ENCODE data around the gene FAM228B. TPM values are rescaled to one million over a fixed set of nuclear protein-coding genes. Genes with fewer than 3 reads are reported as not detected.

FAM228B gene
- total RNA-seq, 1 donor from 2014 or later, result 25.4 TPM

- H3K27me3 Mint-ChIP-seq, result peaks cover 8% of the 10 kb centered on the region
- H3K4me3 Mint-ChIP-seq (ENCODE audit: low read depth), result no peak overlapping the region
- TF ChIP-seq CTCF (IDR thresholded peaks at IDR 0.05; ENCODE audit: unreplicated experiment), result no peak
- no peak overlapping the region for H3K27ac Mint-ChIP-seq
- no peak for DNase-seq (ENCODE audit: low spot score, unreplicated experiment)
- peaks cover 24% of the 10 kb centered on the region for H3K4me1 Mint-ChIP-seq (ENCODE audit: low read depth)
- H3K9me3 Mint-ChIP-seq (ENCODE audit: low read depth), result peaks cover 9% of the 10 kb centered on the region
- H3K36me3 Mint-ChIP-seq (ENCODE audit: insufficient read depth), result peaks cover 30% of the 10 kb centered on the region
Measured at GRCh38 chr2:24160761-24161160, 37.5 kb downstream of the FAM228B start.

- peaks cover 9% of the 10 kb centered on the region for H3K9me3 Mint-ChIP-seq (ENCODE audit: low read depth)
- peaks cover 27% of the 10 kb centered on the region for H3K36me3 Mint-ChIP-seq (ENCODE audit: insufficient read depth)
Measured at GRCh38 chr2:24162494-24162893, 39.2 kb downstream of the FAM228B start.

GRCh38 chr2:24163186-24163585, 39.9 kb downstream of the FAM228B start:
- Mint-ChIP-seq H3K27me3 (peaks cover 23% of the 10 kb centered on the region), H3K27ac (no peak overlapping the region), H3K9me3 (ENCODE audit: low read depth) (peaks cover 9% of the 10 kb centered on the region), H3K4me3 (ENCODE audit: low read depth) (no peak overlapping the region), H3K4me1 (ENCODE audit: low read depth) (peaks cover 9% of the 10 kb centered on the region), H3K36me3 (ENCODE audit: insufficient read depth) (peaks cover 27% of the 10 kb centered on the region)
- no peak for DNase-seq (ENCODE audit: low spot score, unreplicated experiment)
- no peak for TF ChIP-seq CTCF (IDR thresholded peaks at IDR 0.05; ENCODE audit: unreplicated experiment)

More at GRCh38 chr2:24162494-24162893, 39.2 kb downstream of the FAM228B start:
- no peak for TF ChIP-seq CTCF (IDR thresholded peaks at IDR 0.05; ENCODE audit: unreplicated experiment)
- no peak for DNase-seq (ENCODE audit: low spot score, unreplicated experiment)
- Mint-ChIP-seq H3K4me1 (ENCODE audit: low read depth) (peaks cover 16% of the 10 kb centered on the region), H3K27ac (no peak overlapping the region), H3K4me3 (ENCODE audit: low read depth) (no peak overlapping the region), H3K27me3 (peaks cover 18% of the 10 kb centered on the region)

GRCh38 chr2:24163601-24164000, 40.3 kb downstream of the FAM228B start:
- H3K4me3 Mint-ChIP-seq (ENCODE audit: low read depth), result no peak overlapping the region
- peaks cover 9% of the 10 kb centered on the region for H3K9me3 Mint-ChIP-seq (ENCODE audit: low read depth)
- H3K27ac Mint-ChIP-seq, result no peak overlapping the region
- no peak for DNase-seq (ENCODE audit: low spot score, unreplicated experiment)
- no peak for TF ChIP-seq CTCF (IDR thresholded peaks at IDR 0.05; ENCODE audit: unreplicated experiment)
- H3K4me1 Mint-ChIP-seq (ENCODE audit: low read depth), result peaks cover 5% of the 10 kb centered on the region
- peaks cover 24% of the 10 kb centered on the region for H3K36me3 Mint-ChIP-seq (ENCODE audit: insufficient read depth)
- H3K27me3 Mint-ChIP-seq, result peaks cover 27% of the 10 kb centered on the region

GRCh38 chr2:24164416-24164973, 41.2 kb downstream of the FAM228B start:
- TF ChIP-seq CTCF (IDR thresholded peaks at IDR 0.05; ENCODE audit: unreplicated experiment), result peak; percentile 55
- Mint-ChIP-seq H3K4me1 (ENCODE audit: low read depth) (peaks cover 1% of the 10 kb centered on the region), H3K27ac (no peak overlapping the region), H3K27me3 (peaks cover 29% of the 10 kb centered on the region), H3K36me3 (ENCODE audit: insufficient read depth) (peaks cover 21% of the 10 kb centered on the region), H3K4me3 (ENCODE audit: low read depth) (no peak overlapping the region), H3K9me3 (ENCODE audit: low read depth) (peaks cover 5% of the 10 kb centered on the region)
- DNase-seq (ENCODE audit: low spot score, unreplicated experiment), result no peak

Measured in progenitor cell of endocrine pancreas (in vitro differentiated cells).